Nephron (organoid): Measurements from ENCODE around the gene PHLPP1.

ENCODE experiments used
- H3K27ac Mint-ChIP-seq, 3 experiments: 2 replicates each; pipeline ENCODE4 v1.8.0; 2020; ENCODE audit warnings: mixed read lengths in 3 of 3, mild to moderate bottlenecking in 2 of 3, moderate library complexity in 1 of 3
- H3K27me3 Mint-ChIP-seq: 2 replicates; pipeline ENCODE4 v1.8.0; 2021; ENCODE audit warnings: low read depth, mild to moderate bottlenecking, moderate library complexity, mixed read lengths
- H3K36me3 Mint-ChIP-seq: 2 replicates; pipeline ENCODE4 v1.8.0; 2020; ENCODE audit warnings: low read depth, mixed read lengths
- H3K4me1 Mint-ChIP-seq: 2 replicates; pipeline ENCODE4 v1.8.0; 2020; ENCODE audit warnings: mixed read lengths
- H3K4me3 Mint-ChIP-seq, 3 experiments: 2 replicates each; pipeline ENCODE4 v1.8.0; 2020; ENCODE audit warnings: mild to moderate bottlenecking in 3 of 3, mixed read lengths in 3 of 3, moderate library complexity in 2 of 3
- H3K9me3 Mint-ChIP-seq: 2 replicates; pipeline ENCODE4 v1.8.0; 2020; ENCODE audit warnings: mixed read lengths
- CTCF ChIP-seq, 3 experiments: fragments of 200-600 bp; sonication (generic); IDR thresholded peaks; one replicate each; pipeline ENCODE4 v1.5.0; 2021; ENCODE audit warnings: antibody characterized with exemption in 3 of 3; ENCODE audit not compliant: unreplicated experiment in 3 of 3

Gene PHLPP1

GRCh38 chr18:62991959-62992358, 276.6 kb downstream of the PHLPP1 start:
- Mint-ChIP-seq H3K4me1 (peaks cover 15% of the 10 kb centered on the region), H3K36me3 (no peaks in the 10 kb centered on the region), H3K27ac (no peak overlapping the region), H3K9me3 (no peaks in the 10 kb centered on the region), H3K27me3 (peaks cover 4% of the 10 kb centered on the region), H3K4me3 (no peak overlapping the region)
- TF ChIP-seq CTCF (IDR thresholded peaks at IDR 0.05; ENCODE audit: unreplicated experiment in 3 of 3) = no peak

GRCh38 chr18:62992877-62993365, 277.6 kb downstream of the PHLPP1 start:
- Mint-ChIP-seq H3K36me3 (no peaks in the 10 kb centered on the region), H3K27ac (no peak overlapping the region), H3K9me3 (no peaks in the 10 kb centered on the region), H3K4me3 (no peak overlapping the region), H3K27me3 (peaks cover 4% of the 10 kb centered on the region), H3K4me1 (peaks cover 15% of the 10 kb centered on the region)
- no peak for TF ChIP-seq CTCF (IDR thresholded peaks at IDR 0.05; ENCODE audit: unreplicated experiment in 3 of 3)

- Mint-ChIP-seq H3K4me3 (no peak overlapping the region), H3K27me3 (no peaks in the 10 kb centered on the region), H3K27ac (no peak overlapping the region), H3K9me3 (no peaks in the 10 kb centered on the region), H3K4me1 (peaks cover 6% of the 10 kb centered on the region), H3K36me3 (no peaks in the 10 kb centered on the region)
- no peak for TF ChIP-seq CTCF (IDR thresholded peaks at IDR 0.05; ENCODE audit: unreplicated experiment in 3 of 3)
Measured at GRCh38 chr18:62996566-62996965, 281.2 kb downstream of the PHLPP1 start.

- Mint-ChIP-seq H3K27me3 (no peaks in the 10 kb centered on the region), H3K9me3 (no peaks in the 10 kb centered on the region), H3K27ac (no peak overlapping the region), H3K4me1 (peaks cover 6% of the 10 kb centered on the region), H3K36me3 (no peaks in the 10 kb centered on the region), H3K4me3 (no peak overlapping the region)
- no peak for TF ChIP-seq CTCF (IDR thresholded peaks at IDR 0.05; ENCODE audit: unreplicated experiment in 3 of 3)
Measured at GRCh38 chr18:62997076-62997475, 281.7 kb downstream of the PHLPP1 start.

GRCh38 chr18:62998443-62998842, 283.1 kb downstream of the PHLPP1 start:
- Mint-ChIP-seq H3K36me3 (no peaks in the 10 kb centered on the region), H3K4me3 (no peak overlapping the region), H3K27me3 (no peaks in the 10 kb centered on the region), H3K27ac (no peak overlapping the region), H3K9me3 (no peaks in the 10 kb centered on the region), H3K4me1 (peaks cover 6% of the 10 kb centered on the region)
- no peak for TF ChIP-seq CTCF (IDR thresholded peaks at IDR 0.05; ENCODE audit: unreplicated experiment in 3 of 3)

GRCh38 chr18:62999392-62999791, 284.1 kb downstream of the PHLPP1 start:
- H3K27ac Mint-ChIP-seq = peak overlapping the region in 2 of 3 experiments; percentile 15 to 29
- TF ChIP-seq CTCF (IDR thresholded peaks at IDR 0.05; ENCODE audit: unreplicated experiment in 3 of 3) = no peak
- no peaks in the 10 kb centered on the region for H3K9me3 Mint-ChIP-seq
- no peak overlapping the region for H3K4me3 Mint-ChIP-seq
- H3K4me1 Mint-ChIP-seq = peaks cover 6% of the 10 kb centered on the region
- no peaks in the 10 kb centered on the region for H3K27me3 Mint-ChIP-seq
- H3K36me3 Mint-ChIP-seq = no peaks in the 10 kb centered on the region
